Vagina (tissue), 2 donors: Measurements from ENCODE around the gene TMEM11.

Source experiments
- POLR2A ChIP-seq, 2 donors: fragments of 450-650 bp; IDR thresholded peaks; one replicate each; pipeline ENCODE4 v1.6.1; 2017; ENCODE audit warnings: antibody characterized with exemption in 2 of 2, mild to moderate bottlenecking in 2 of 2, moderate library complexity in 2 of 2
- TF ChIP-seq, protein P1 (sequence below), 3 experiments: fragments of 450-650 bp in 2 of 3; fragments of 200-600 bp in 1 of 3; sonication (generic) in 1 of 3; IDR thresholded peaks; one replicate each; pipeline ENCODE4 v1.5.1; 2017 to 2019; ENCODE audit warnings: antibody characterized with exemption in 3 of 3, mild to moderate bottlenecking in 2 of 3, moderate library complexity in 2 of 3

DNA sequence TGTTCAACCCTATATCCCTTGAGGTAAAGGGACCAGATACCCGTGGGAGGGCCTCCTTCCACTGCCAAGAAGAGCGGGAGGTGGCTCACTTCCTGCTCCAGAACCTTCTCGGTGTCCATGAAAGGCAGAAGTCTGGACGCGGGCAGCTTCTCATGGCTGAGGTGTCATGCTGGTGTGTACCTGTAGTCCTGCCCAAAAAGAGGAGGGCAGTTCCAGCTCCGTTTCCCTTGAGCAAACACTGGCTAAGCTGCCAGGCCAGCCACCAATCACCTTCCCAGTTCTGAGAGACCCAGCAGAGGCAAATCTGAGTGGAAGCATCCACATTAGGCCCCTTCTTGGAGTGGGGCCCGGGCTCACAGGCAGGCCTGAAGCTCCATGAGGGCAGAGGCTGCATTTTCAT lies 5.6 kb downstream of the TMEM11 start:
- TF ChIP-seq, protein P1, sequence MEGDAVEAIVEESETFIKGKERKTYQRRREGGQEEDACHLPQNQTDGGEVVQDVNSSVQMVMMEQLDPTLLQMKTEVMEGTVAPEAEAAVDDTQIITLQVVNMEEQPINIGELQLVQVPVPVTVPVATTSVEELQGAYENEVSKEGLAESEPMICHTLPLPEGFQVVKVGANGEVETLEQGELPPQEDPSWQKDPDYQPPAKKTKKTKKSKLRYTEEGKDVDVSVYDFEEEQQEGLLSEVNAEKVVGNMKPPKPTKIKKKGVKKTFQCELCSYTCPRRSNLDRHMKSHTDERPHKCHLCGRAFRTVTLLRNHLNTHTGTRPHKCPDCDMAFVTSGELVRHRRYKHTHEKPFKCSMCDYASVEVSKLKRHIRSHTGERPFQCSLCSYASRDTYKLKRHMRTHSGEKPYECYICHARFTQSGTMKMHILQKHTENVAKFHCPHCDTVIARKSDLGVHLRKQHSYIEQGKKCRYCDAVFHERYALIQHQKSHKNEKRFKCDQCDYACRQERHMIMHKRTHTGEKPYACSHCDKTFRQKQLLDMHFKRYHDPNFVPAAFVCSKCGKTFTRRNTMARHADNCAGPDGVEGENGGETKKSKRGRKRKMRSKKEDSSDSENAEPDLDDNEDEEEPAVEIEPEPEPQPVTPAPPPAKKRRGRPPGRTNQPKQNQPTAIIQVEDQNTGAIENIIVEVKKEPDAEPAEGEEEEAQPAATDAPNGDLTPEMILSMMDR (IDR thresholded peaks at IDR 0.05), result no peak
- TF ChIP-seq POLR2A (IDR thresholded peaks at IDR 0.05), result no peak
